ENCODE results near the gene ADGRG3.

GRCh38 chr16:57720142-57720575 is 52.1 kb downstream of the ADGRG3 start:
- peak; percentile 65 for TF ChIP-seq CTCF (IDR thresholded peaks at IDR 0.05; ENCODE audit: poor library complexity)
- TF ChIP-seq EZH2 (IDR thresholded peaks at IDR 0.05; ENCODE audit: borderline replicate concordance), result no peak
- no peak for TF ChIP-seq EZH2phosphoT487 (IDR thresholded peaks at IDR 0.05; ENCODE audit: low read depth, severe bottlenecking, unreplicated experiment)
